ENCODE results near the gene KCNG2.

The KCNG2 gene

GRCh38 chr18:79804130-79804787, 6.5 kb downstream of the KCNG2 start:
- no peak overlapping the region for H3K4me3 ChIP-seq (ENCODE audit: low read depth, low read length)
- H3K27ac ChIP-seq (ENCODE audit: low read depth, low read length), result no peak overlapping the region
- H3K4me1 ChIP-seq (ENCODE audit: control insufficient read depth, insufficient read depth, low read length), result peaks cover 2% of the 10 kb centered on the region; the same call in 1 of the 2 replicates
- H3K36me3 ChIP-seq (ENCODE audit: control insufficient read depth, insufficient read depth, low read length), result no peaks in the 10 kb centered on the region
- H3K9ac ChIP-seq (ENCODE audit: low read length), result no peak overlapping the region
- no peaks in the 10 kb centered on the region for H3K9me3 ChIP-seq (ENCODE audit: control insufficient read depth, insufficient read depth, low read depth, low read length)
- peaks cover 31% of the 10 kb centered on the region for H3K27me3 ChIP-seq (ENCODE audit: control insufficient read depth, insufficient read depth, low read length)

- Histone ChIP-seq H3K27me3 (ENCODE audit: control insufficient read depth, insufficient read depth, low read length) (peaks cover 20% of the 10 kb centered on the region), H3K4me1 (ENCODE audit: control insufficient read depth, insufficient read depth, low read length) (no peaks in the 10 kb centered on the region), H3K9ac (ENCODE audit: low read length) (no peak overlapping the region), H3K27ac (ENCODE audit: low read depth, low read length) (no peak overlapping the region), H3K4me3 (ENCODE audit: low read depth, low read length) (no peak overlapping the region), H3K36me3 (ENCODE audit: control insufficient read depth, insufficient read depth, low read length) (no peaks in the 10 kb centered on the region), H3K9me3 (ENCODE audit: control insufficient read depth, insufficient read depth, low read depth, low read length) (no peaks in the 10 kb centered on the region)
These were observed 7.6 kb downstream of the KCNG2 start for GRCh38 chr18:79805211-79805887.

GRCh38 chr18:79805926-79806487, 8.3 kb downstream of the KCNG2 start:
- H3K27me3 ChIP-seq (ENCODE audit: control insufficient read depth, insufficient read depth, low read length), result peaks cover 13% of the 10 kb centered on the region; the same call in 1 of the 2 replicates
- H3K9me3 ChIP-seq (ENCODE audit: control insufficient read depth, insufficient read depth, low read depth, low read length), result no peaks in the 10 kb centered on the region
- no peaks in the 10 kb centered on the region for H3K36me3 ChIP-seq (ENCODE audit: control insufficient read depth, insufficient read depth, low read length)
- H3K4me1 ChIP-seq (ENCODE audit: control insufficient read depth, insufficient read depth, low read length), result no peaks in the 10 kb centered on the region
- no peak overlapping the region for H3K9ac ChIP-seq (ENCODE audit: low read length)
- H3K27ac ChIP-seq (ENCODE audit: low read depth, low read length), result no peak overlapping the region
- H3K4me3 ChIP-seq (ENCODE audit: low read depth, low read length), result no peak overlapping the region

- H3K9me3 ChIP-seq (ENCODE audit: control insufficient read depth, insufficient read depth, low read depth, low read length), result no peaks in the 10 kb centered on the region
- H3K9ac ChIP-seq (ENCODE audit: low read length), result no peak overlapping the region
- H3K4me1 ChIP-seq (ENCODE audit: control insufficient read depth, insufficient read depth, low read length), result no peaks in the 10 kb centered on the region
- H3K27ac ChIP-seq (ENCODE audit: low read depth, low read length), result no peak overlapping the region
- H3K4me3 ChIP-seq (ENCODE audit: low read depth, low read length), result no peak overlapping the region
- no peaks in the 10 kb centered on the region for H3K36me3 ChIP-seq (ENCODE audit: control insufficient read depth, insufficient read depth, low read length)
- peaks cover 3% of the 10 kb centered on the region; the same call in 1 of the 2 replicates for H3K27me3 ChIP-seq (ENCODE audit: control insufficient read depth, insufficient read depth, low read length)
These were observed 9.5 kb downstream of the KCNG2 start for GRCh38 chr18:79806976-79807841.

GRCh38 chr18:79809482-79810192, 11.9 kb downstream of the KCNG2 start:
- H3K27ac ChIP-seq (ENCODE audit: low read depth, low read length), result no peak overlapping the region
- H3K9ac ChIP-seq (ENCODE audit: low read length), result no peak overlapping the region
- H3K27me3 ChIP-seq (ENCODE audit: control insufficient read depth, insufficient read depth, low read length), result no peaks in the 10 kb centered on the region; the same call in 1 of the 2 replicates
- H3K36me3 ChIP-seq (ENCODE audit: control insufficient read depth, insufficient read depth, low read length), result no peaks in the 10 kb centered on the region
- H3K9me3 ChIP-seq (ENCODE audit: control insufficient read depth, insufficient read depth, low read depth, low read length), result no peaks in the 10 kb centered on the region
- H3K4me1 ChIP-seq (ENCODE audit: control insufficient read depth, insufficient read depth, low read length), result no peaks in the 10 kb centered on the region
- no peak overlapping the region for H3K4me3 ChIP-seq (ENCODE audit: low read depth, low read length)

- H3K27me3 ChIP-seq (ENCODE audit: control insufficient read depth, insufficient read depth, low read length), result no peaks in the 10 kb centered on the region; the same call in 1 of the 2 replicates
- no peaks in the 10 kb centered on the region for H3K9me3 ChIP-seq (ENCODE audit: control insufficient read depth, insufficient read depth, low read depth, low read length)
- no peak overlapping the region for H3K4me3 ChIP-seq (ENCODE audit: low read depth, low read length)
- no peak overlapping the region for H3K27ac ChIP-seq (ENCODE audit: low read depth, low read length)
- H3K36me3 ChIP-seq (ENCODE audit: control insufficient read depth, insufficient read depth, low read length), result no peaks in the 10 kb centered on the region
- H3K4me1 ChIP-seq (ENCODE audit: control insufficient read depth, insufficient read depth, low read length), result no peaks in the 10 kb centered on the region
- H3K9ac ChIP-seq (ENCODE audit: low read length), result no peak overlapping the region
These were observed 14.3 kb downstream of the KCNG2 start for GRCh38 chr18:79812052-79812451.

- H3K27ac ChIP-seq (ENCODE audit: low read depth, low read length), result no peak overlapping the region
These were observed 16.6 kb downstream of the KCNG2 start for GRCh38 chr18:79814373-79814772.

GRCh38 chr18:79815657-79816056, 17.9 kb downstream of the KCNG2 start:
- Histone ChIP-seq H3K36me3 (ENCODE audit: control insufficient read depth, insufficient read depth, low read length) (no peaks in the 10 kb centered on the region), H3K27me3 (ENCODE audit: control insufficient read depth, insufficient read depth, low read length) (no peaks in the 10 kb centered on the region; the same call in 1 of the 2 replicates), H3K9ac (ENCODE audit: low read length) (no peak overlapping the region), H3K4me1 (ENCODE audit: control insufficient read depth, insufficient read depth, low read length) (no peaks in the 10 kb centered on the region), H3K27ac (ENCODE audit: low read depth, low read length) (no peak overlapping the region), H3K9me3 (ENCODE audit: control insufficient read depth, insufficient read depth, low read depth, low read length) (no peaks in the 10 kb centered on the region), H3K4me3 (ENCODE audit: low read depth, low read length) (no peak overlapping the region)

More at GRCh38 chr18:79814373-79814772, 16.6 kb downstream of the KCNG2 start:
- Histone ChIP-seq H3K27me3 (ENCODE audit: control insufficient read depth, insufficient read depth, low read length) (no peaks in the 10 kb centered on the region; the same call in 1 of the 2 replicates), H3K9ac (ENCODE audit: low read length) (no peak overlapping the region), H3K4me3 (ENCODE audit: low read depth, low read length) (no peak overlapping the region), H3K36me3 (ENCODE audit: control insufficient read depth, insufficient read depth, low read length) (no peaks in the 10 kb centered on the region), H3K4me1 (ENCODE audit: control insufficient read depth, insufficient read depth, low read length) (no peaks in the 10 kb centered on the region), H3K9me3 (ENCODE audit: control insufficient read depth, insufficient read depth, low read depth, low read length) (no peaks in the 10 kb centered on the region)

GRCh38 chr18:79816092-79816491, 18.4 kb downstream of the KCNG2 start:
- no peaks in the 10 kb centered on the region; the same call in 1 of the 2 replicates for H3K27me3 ChIP-seq (ENCODE audit: control insufficient read depth, insufficient read depth, low read length)
- H3K9me3 ChIP-seq (ENCODE audit: control insufficient read depth, insufficient read depth, low read depth, low read length), result no peaks in the 10 kb centered on the region
- no peak overlapping the region for H3K4me3 ChIP-seq (ENCODE audit: low read depth, low read length)
- H3K36me3 ChIP-seq (ENCODE audit: control insufficient read depth, insufficient read depth, low read length), result no peaks in the 10 kb centered on the region
- no peak overlapping the region for H3K27ac ChIP-seq (ENCODE audit: low read depth, low read length)
- H3K9ac ChIP-seq (ENCODE audit: low read length), result no peak overlapping the region
- H3K4me1 ChIP-seq (ENCODE audit: control insufficient read depth, insufficient read depth, low read length), result no peaks in the 10 kb centered on the region

GRCh38 chr18:79816981-79817606, 19.4 kb downstream of the KCNG2 start:
- H3K4me1 ChIP-seq (ENCODE audit: control insufficient read depth, insufficient read depth, low read length), result no peaks in the 10 kb centered on the region
- no peak overlapping the region for H3K4me3 ChIP-seq (ENCODE audit: low read depth, low read length)

More at GRCh38 chr18:79816981-79817606, 19.4 kb downstream of the KCNG2 start:
- Histone ChIP-seq H3K27ac (ENCODE audit: low read depth, low read length) (no peak overlapping the region), H3K9me3 (ENCODE audit: control insufficient read depth, insufficient read depth, low read depth, low read length) (no peaks in the 10 kb centered on the region), H3K36me3 (ENCODE audit: control insufficient read depth, insufficient read depth, low read length) (no peaks in the 10 kb centered on the region), H3K9ac (ENCODE audit: low read length) (no peak overlapping the region), H3K27me3 (ENCODE audit: control insufficient read depth, insufficient read depth, low read length) (no peaks in the 10 kb centered on the region; the same call in 1 of the 2 replicates)
